Fibroblast of the conjunctiva (primary cell): Measurements from ENCODE around the gene LYPD6B.

Experiments
- DNase-seq: peaks from one replicate; pipeline ENCODE4 v3.0.0-alpha.2; 2010; ENCODE audit warnings: low read depth

LYPD6B gene

DNA sequence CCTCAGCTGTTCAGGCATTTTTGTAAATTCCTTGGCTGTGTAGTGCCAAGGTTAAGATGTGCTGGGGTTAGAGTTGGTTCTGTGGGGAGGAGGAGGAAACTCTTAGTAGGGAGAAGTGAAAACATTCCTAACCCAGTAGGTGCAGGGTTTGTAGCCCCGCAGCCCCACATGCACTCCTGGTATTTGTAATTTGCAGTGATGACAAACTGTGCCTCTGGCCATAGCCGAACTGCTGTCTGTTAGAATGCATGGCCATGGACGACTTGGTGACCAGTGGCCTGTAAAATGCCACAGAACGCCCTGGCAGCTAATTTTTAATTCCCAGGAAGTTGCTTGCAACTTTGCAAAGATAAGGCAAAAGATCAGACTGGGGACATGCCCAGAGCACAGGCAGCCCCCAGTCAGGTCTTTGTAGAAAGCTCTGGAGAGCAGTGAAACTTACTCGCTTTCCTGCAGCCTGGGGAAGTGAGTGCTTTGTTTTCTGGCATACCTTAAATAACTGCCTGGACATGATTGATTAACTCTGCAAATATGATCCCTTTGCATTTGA is 38.4 kb downstream of the LYPD6B start:
- no peak for DNase-seq

DNA sequence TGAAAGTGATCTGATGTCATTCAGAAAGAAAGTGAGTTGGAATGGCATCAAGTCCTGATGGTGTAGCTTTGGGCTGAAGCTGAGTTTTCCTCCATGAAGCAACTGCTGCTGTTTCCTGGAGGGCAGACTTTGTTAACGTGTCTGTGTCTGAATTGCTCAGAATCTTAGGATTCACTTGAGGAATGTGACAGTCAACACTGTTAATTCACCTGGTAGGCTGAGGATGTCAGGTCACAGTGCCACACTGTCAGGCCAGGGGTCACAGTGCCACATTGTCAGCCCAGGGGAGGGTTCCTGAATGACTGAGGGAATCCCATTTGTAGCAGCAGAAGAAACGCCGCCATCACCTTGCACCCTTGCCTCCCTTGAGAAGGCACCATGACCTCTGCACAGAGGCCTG is 39.4 kb downstream of the LYPD6B start:
- no peak for DNase-seq

DNA sequence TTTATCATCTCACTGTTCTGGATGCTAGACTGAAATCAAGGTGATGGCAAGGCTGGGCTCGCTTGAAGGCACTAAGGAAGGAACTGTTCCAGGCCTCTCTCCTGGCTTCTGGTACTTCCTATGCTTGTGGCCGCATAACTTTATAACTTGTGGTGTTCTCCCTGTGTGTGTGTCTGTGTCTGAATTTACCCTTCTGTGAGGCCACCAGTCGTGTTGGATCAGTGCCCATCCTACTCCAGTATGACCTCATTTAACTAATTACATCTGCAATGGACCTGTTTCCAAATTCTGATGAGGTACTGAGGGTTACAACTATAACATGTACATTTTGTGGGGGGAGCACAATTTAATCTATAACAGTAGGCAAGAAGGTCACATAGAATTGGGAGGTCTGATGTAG is 41.6 kb downstream of the LYPD6B start:
- DNase-seq: no peak

DNA sequence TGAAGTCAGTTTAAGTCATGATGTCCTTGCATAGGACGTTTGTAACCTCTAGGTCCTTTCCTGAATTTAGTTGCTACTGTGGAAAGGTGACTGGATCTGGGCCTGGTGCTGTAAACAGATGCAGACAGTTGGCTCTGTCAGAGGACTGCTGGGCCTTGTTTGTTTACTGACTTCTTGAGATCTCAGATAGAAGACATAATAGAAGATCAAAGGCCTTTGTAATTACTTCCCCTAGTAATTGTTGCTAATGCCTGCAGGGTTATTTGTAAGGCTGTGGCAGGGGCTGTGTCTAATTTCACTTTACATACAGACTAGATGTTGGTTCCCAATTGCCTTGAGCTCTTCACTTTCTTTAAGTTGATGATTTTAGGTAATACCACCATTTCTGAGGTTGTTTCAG is 42.5 kb downstream of the LYPD6B start:
- no peak for DNase-seq

DNA sequence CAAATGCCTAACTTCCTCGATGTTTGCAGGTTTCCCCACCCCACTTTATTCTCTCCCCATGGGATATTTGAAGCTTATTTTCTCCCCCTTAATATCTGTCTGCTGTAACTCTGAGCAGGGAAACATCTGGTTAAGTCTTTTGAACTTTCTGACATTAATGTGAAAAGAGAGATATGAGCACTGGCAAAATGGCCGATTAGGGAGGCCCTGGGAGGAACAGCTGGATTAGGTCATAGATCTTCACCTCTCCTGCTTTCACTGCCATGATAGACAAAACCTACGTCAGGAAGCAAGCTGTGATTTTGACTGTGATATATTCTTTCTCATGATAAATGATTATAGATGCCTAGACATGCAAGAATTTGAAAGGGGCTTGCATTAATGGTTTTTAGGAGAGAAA is 43.6 kb downstream of the LYPD6B start:
- no peak for DNase-seq

DNA sequence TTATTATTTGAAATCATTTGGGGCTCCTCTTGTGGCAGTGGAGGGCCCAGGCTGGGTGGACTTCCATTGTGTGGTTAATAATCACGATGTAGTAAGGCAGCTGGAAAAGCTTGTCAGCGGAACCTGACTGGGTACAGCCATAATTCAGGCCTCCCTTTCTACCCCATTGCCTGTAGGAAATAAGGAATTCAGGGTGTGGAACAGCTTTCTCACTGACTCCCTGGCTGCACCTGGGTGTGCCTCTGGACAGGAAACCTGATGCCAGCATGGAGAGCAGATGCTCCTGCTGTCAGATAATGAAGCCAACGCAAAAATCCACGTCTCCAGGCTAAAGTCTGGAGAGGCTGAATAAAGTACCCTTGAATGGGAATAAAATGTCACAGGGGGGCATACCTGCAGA is 44.2 kb downstream of the LYPD6B start:
- DNase-seq: no peak

DNA sequence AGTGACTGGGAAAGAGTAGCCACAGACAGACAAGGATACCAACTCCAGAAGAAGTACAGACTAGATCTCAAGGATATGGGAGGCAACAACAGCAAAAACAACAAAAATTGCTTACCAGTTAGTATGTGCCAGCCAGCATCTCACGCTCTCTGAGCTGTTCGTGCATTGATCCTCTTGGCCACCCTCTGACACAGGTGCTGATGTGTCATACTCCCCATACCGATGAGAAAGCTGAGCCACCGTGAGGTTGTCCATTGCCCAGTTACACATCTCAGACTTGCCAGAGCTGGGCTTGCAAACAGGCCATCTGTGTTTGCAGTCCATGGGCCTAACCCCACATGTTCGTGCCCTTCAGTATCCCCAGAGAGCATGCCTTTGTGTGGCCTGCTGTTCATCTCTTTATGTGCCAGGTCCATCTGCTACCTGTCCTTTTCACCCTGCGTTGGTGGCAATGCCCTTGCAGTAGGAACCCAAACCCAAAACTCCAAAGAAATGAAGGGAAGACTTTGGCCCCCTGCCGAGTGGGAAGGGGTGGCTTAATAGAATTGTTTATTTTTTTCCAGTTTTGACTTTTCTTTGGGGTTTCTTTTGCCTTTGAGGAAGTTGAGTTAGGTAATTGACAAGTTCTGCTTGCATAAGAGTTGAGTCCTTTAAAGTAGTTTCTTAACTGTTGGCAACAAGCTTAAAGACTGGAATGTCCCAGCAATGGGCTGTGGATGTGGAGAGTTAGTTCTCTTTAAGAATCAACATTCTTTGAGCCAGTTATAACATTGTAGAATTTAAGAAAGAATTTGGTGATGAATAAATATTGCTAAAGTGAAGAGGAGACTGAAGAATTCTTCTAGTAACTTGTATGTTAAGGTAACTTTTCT is 46.7 kb downstream of the LYPD6B start:
- DNase-seq: no peak

DNA sequence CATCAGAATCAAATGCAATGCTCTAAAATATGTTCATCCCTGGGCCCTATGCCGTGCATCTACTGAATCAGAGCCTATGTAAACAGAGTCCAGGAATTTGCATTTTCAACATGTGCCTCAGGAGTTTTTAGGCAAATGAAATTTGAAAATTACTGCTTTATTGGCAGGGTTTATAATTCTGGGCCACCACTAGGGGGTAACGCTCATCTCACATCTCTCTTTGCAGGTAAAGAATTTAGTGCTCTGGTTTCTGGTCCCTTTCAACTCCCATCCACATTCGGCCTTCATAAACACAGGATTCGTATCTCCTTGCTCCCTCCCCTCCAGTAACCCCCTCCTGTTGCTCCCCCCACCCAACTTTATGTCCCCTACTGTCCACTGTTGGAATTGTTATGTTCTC is 49.3 kb downstream of the LYPD6B start:
- DNase-seq: no peak

DNA sequence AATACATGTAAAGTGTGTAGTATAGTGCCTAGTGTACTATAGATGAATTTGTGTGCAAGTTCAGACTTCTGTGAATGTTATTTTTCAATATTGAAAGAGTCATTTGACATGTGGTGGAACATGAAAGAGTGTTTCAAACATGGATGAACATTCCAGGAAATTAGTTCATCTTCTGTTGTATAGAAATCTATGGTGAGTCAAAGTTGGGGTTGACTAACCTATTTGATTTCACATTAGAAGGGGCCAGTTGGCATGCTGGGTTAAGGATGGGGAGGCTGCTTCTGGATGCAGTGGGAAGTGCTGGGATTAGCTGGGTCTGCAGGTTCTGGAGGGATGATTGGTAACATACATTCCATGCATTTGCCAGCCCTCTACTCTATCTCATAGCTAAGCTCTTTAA is 50.6 kb downstream of the LYPD6B start:
- no peak for DNase-seq

DNA sequence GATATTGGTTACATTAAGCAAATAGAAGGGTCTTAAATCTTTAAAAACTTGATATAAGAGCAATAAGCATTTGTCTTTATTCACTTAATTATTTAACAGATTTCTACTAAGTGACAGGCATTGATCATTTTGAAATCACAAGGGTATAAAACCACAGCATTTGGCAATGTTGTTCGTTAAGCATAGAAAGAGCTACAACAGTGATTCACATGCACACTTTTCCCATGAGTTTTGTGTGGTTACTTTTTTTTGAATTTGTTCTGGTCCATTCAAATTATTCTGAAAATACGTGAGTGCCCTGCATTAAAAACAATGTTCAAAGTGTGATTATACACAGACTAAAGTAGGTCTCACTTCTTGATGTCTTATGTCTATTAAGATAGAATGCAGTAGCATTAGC is 52.2 kb downstream of the LYPD6B start:
- no peak for DNase-seq

DNA sequence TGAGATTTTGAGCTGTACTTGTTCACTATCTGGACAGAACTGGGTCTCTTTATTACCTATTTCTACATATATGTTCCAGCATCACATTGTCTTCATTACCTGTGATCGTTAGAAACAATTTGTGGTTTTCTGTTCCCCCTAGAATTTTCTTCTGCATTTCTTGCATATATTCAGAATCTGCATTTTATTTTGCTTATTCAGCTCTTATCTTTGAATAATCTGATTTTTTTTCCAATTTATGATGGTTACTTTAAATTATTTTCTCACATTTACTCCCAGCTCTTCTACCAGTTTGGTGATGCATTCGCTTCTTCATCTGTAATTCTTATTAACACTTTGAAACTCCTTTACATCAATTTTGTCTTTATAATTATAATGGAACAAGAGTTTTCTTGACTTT is 55.1 kb downstream of the LYPD6B start:
- DNase-seq: no peak

DNA sequence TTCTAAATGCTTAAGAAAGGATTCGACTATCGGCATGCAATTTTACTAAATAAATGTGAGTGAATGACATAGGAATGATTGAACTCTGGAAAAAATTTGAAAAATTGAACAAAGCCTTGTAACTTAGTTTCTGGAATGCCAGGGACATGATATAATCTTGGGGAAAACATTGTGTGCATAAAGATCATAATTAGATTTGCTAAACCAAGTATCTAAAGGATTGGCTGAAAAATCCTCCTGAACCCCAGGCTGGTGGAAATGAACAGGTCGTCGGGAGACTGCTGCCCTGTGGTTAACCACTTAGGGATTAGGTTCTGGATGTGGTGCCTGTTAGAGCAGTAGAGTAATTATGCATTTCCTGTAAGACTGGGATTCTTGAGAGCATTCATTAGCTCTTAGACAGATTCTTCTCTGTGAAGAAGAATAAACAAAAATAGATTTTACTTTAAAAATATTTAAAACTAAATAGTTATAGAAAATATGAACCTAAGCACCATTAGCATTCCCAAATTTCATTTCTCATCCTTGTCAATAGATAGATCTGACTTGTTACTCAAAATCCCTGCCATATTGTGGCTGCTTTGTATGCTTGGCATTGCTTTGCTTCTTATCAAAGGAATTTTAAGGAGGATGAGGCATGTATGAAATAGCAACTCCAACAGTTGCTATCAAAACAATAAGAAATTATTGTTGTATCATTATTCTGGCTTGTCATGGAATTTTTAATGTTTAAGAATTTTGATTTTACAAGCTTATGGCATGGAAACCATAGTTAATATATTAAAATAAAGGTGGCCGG is 55.9 kb downstream of the LYPD6B start:
- no peak for DNase-seq

DNA sequence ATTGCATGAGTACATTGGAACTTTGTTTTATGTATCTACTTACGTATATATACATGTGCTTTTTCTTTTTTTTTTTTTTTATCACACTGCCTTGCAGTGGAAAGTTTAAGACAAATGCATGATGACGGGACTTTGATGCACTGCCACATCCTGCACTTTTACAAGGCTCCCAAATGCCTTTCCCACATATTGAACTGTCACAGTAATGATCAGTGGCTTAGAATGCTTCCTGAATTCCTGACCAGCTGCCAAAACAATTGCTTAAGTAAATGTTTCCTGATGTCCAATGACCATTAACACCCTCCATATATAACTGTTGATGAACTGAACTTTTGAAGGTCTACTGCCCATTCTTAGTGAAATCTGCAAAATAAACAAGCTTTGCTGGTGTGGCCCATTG is 60.2 kb downstream of the LYPD6B start:
- DNase-seq: no peak

DNA sequence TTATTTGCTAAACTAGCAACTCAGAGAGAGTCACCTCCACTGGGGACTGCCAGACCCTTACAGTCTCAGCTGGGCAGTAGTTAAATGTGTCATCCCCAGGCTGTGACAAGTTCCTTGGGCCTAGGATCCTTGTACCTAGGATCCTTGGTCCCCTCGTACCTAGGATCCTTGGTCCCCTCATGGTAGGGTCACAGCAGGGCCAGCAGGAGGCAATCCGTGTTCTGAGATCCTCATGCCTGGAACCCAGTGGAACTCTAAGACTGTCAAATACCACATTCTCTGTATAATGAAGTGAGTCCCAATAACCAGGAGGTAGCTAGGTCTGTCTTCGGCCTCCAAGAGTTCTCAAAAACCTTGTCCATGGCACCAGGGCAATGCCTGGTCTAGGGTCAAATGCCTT is 60.8 kb downstream of the LYPD6B start:
- DNase-seq: no peak

DNA sequence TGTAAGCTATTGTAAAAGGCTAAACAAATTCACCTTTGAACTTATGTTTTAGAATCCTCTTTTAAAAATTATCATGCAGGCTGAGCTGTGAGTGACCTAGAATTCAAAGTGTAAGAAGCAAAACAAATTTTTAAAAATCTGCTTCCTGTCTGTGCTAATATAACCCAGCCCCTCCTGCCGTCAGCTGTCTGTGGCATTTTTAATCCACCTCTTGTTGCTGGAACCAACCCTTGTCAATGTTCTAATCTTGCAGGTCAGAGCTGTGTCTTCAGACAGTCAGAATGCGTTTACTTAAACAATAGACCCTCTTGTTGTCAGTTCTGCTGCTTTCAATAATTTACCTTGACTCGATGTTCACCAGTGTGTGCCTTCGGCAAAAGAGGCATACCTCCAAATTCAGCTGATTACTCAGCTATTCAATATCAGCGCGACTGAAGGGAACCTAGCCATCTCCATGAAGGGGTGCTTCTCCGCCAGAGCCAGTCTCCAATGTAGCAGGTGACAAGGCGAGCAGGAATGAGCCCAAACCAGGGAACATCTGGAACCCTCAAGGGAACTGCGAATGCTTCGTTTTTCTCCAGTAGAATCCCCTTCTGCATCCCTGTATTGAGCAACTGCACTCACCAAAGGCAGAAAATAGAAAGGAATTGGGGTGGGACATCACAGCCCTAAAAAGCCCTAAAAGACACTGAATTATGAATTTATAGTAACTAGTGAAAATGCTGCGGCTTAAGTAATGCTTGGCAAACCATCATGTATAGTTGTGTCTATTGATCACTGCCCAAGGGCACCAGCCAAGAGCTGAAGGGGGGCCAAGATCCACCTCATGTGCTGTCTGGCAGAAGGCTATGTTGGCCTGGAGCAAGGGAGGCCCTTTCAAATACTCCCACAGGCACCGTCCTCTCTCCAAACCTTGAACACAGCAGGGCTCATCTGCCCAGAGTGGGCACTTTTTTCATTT is 62.5 kb downstream of the LYPD6B start:
- DNase-seq: no peak

DNA sequence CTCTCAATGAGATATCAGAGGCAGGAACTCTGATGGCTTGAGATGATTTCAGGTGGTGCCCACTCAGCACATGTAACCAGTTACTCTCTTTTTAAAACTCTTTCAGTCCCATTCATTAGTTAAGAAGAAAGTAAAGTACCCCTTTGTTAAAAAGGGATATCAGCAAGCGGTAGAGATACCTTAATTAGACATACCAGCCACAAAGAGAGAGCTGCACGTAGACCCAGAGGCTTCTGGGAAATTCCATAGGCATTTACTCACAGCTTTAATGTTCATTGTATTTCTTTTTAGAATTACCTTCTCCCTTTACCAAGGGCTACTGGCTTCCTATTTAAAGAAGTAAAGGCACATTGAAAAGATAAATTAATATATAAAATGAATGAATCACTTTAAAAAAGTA is 63.3 kb downstream of the LYPD6B start:
- no peak for DNase-seq

DNA sequence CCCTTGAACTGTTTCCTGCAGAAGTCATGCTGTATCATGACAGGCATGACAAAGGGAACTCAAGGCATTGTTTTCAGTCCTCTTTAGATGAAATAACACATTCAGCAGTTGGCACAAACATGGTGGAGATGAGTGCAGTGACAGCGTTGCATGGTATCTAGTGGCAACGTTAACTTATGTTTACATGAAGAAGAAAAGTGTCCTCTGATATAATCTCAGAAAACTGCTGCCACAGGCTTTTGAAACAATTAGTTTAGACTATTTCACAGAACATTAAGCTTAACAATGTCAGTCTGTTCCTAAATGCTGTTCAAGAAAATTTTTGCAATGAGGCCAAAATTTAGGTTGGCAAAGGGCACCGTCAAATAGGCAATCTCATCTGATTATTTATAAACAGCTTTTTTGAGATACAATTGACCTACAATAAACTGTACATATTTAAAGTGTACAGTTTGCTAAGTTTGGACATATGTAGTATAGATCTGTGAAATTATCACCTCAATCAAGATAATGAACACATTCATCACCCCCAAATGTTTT is 64.7 kb downstream of the LYPD6B start:
- DNase-seq: no peak

DNA sequence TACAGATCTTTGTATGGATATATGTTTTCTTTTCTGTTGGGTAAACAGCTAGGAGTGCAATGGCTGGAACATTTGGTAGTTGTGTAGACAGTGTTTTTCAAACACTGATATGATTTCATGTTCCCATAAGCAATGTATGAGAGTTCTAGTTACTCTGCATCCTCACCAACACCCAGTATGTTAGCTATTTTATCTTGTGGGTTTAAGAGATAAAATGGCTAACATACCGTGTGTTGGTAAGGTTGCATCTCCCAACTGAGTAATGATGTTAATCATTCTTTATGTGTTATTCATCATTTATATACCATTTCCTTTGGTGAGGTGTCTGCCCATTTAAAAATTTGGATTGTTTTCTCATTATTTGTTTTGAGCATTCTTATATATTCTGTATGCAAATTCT is 65.7 kb downstream of the LYPD6B start:
- no peak for DNase-seq

DNA sequence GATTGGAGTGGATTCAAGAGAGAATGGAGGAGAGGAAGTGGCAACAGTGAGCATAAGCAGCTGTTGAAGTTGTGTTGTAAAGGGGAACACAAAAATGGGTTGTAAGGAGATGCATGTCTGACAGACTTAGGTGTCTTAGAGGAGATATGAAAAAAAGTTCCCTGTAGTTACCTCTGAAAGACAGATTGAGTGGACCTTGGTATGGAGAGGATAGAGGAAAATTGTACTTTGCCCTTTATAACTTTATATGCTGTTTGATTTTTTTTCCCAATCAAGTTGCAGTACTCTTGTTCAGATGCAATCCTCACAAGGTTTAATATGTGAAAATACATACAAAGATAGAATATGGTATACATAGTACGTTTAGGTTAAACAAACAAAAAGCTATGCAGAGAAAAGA is 73.6 kb downstream of the LYPD6B start:
- no peak for DNase-seq

DNA sequence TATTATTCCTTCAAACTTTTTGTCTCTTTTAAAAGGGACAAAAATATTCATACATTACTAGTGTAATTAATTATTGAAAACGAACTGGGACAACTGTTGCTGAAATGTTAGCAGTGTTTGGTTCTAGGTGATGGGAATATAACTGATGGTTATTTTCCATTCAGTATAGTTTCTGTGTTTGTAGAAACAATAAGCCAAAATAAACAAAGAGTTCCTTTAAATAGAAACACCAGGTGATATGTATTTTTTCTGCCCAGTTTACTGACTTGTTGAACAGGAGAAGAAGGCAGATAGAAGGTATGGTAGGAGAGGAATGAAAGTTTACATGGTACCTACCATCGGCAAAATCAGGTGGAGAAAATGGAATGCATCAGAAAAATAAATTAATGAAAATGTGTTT is 74.2 kb downstream of the LYPD6B start:
- no peak for DNase-seq

DNA sequence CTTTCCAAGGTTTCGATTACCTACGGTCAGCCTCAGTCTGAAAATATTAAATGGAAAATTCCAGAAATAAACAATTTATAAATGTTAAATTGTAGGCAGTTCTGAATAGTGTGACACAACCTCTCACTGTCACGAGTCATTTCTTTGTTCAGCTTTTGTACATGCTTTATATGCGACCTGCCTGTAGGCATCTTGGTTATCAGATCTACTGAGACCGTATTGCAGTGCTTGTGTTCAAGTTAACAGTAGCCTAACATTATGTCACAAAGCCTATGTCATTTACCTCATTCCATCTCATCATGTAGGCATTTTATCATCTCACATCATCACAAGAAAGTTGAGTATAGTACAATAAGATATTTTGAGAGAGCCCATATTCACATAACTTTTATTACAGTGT is 77.3 kb downstream of the LYPD6B start:
- no peak for DNase-seq

DNA sequence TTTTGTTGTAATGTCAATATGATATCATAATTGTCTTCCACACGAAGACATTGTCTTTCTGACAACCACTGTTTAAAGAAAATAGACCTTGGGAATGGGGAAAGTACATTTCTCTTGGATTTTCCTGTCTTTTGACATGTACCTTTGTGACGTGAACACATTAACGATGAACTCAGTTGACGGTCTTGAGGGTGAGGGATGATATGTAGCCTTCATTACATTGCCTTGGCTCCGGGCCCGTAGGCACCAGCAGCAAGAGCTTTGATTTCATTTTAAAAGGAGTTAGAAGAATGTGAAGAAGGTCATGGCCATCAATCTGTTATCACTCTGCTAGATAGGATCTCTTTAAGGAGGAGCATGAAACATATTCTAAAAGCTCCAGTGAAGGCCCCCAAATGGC is 80.9 kb downstream of the LYPD6B start:
- DNase-seq: no peak
